HG03354 (cell line): Measurements from ENCODE around the gene FBXO24.
A peak's percentile ranks its signal among the peaks of the same experiment; 100 is the strongest.

Source experiments
- ATAC-seq: cut with Tn5 transposase; IDR thresholded peaks from one replicate; pipeline ENCODE4 v1.9.1; 2021; ENCODE audit warnings: mild to moderate bottlenecking; ENCODE audit not compliant: unreplicated experiment, poor library complexity, severe bottlenecking

Gene FBXO24

GRCh38 chr7:100612730-100613390 lies 26.7 kb downstream of the FBXO24 start:
- ATAC-seq: no peak

DNA sequence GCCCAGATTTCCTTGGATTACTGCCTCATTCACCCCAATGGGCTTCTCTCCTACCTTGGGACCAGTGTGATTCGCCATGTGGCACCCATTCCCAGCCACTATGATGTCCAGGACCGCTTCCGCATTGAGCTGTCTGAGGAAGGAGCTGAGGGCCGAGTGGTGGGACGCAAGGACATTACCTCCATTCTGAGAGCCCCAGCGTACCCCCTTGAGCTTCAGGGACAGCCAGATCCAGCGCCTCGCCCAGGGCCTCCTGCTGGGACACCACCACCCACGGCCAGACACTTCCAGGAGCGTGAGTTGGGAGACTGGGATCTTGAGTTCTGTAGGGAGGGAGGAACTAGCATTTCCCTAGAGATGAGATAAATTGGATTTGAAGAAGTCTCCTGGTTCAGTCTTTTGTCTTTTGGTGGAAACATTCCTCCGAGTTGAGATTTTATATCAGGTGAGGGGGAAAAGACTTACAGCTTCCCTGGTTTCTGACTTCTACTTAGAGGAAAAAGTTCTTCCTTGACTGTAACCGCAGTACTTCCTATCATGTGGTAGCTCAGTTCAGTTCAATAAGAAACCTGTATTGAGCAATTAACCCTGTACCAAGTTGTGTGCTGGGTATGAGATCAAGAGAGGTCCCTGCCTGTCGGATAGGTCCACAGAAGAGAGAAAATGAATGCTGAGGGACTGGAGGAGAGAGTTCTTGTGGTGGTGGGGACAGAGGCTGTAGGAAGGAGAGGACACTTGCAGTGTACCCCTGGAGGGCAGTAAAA lies 27.5 kb downstream of the FBXO24 start:
- ATAC-seq: no peak

- no peak for ATAC-seq
Observed at GRCh38 chr7:100614308-100614861, 28.3 kb downstream of the FBXO24 start.

- ATAC-seq: no peak
Observed at GRCh38 chr7:100620239-100620638, 34.1 kb downstream of the FBXO24 start.

DNA sequence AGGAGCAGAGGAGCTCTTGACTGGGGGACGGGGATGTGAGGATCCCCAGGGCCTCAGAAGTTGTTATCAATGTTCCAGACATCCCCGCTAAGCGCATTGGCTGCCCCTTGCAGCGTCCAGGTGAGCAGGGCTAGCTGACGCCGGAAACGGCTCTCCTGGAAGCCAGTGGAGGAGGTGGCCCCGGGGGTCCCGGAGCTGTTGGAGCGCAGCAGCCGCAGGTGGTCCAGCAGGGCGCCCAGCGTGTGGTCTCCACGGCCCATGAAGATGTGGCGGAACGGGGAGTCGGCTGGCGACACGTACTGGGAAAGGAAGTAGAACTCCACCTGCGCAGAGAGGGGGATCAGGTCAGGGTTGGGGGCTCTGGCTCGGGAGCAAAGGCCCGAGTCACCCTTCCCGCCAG lies 34.7 kb downstream of the FBXO24 start:
- no peak for ATAC-seq

GRCh38 chr7:100621554-100621953 lies 35.4 kb downstream of the FBXO24 start:
- no peak for ATAC-seq

GRCh38 chr7:100623951-100624824 lies 38.1 kb downstream of the FBXO24 start:
- ATAC-seq: no peak

DNA sequence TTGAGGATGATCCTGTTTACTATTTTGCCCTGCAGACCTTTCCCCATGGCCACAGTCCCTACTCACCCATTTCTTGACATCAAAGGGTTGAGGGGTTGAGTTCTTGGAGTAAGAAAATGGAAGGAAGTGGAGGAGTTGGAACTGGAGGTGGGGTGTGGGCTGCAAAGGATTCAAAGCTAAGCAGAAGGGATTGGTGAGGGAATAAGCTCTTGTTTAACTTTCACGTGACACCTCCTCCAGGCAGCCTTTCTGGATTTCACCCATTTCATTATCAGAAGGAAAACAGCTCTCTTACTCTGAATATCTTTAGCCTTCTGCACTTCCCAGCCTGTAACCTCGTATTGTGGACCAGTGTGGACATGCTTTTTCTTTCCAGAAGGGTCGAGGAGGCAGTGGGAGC lies 39.9 kb downstream of the FBXO24 start:
- no peak for ATAC-seq

DNA sequence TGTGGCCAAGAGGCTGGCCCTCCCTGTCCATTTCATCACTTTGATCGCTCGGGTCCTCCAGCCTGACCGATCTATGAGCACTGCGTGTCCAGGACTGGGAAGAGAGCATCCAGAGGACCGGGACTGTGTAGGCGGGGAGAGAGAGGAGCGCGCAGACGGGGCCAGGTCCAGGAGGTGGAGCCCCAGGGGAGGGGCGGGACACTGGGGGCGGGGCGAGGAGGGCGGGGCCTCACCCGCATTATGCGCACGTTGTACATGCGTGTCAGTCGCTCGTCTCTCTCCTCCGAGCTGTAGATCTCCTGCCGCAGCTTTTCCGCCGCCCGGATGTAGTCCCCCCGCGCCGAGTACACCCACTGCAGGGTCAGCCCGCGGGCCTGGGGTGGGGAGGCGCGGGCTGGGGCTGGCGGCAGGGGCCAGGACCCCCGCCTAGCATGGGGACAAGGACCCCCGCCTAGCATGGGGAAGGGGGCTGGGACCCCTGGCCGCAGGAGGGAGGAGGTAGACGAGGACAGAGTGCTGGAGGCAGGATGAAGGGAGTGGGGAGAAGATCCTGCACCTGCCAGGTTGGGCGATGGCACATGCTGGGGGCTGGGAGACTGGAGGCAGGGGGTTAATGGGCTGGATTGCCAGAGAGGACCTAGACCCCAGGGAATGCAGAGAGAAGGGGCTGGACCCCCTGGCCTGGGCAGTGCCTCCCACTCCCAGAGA lies 40.6 kb downstream of the FBXO24 start:
- peak; percentile 88 for ATAC-seq

- ATAC-seq: no peak
Observed at GRCh38 chr7:100627238-100627549, 41.1 kb downstream of the FBXO24 start.

- no peak for ATAC-seq
Observed at GRCh38 chr7:100629117-100629716, 43.1 kb downstream of the FBXO24 start.

GRCh38 chr7:100630066-100630465 lies 43.9 kb downstream of the FBXO24 start:
- ATAC-seq: no peak

- no peak for ATAC-seq
Observed at GRCh38 chr7:100632951-100633717, 47.0 kb downstream of the FBXO24 start.

DNA sequence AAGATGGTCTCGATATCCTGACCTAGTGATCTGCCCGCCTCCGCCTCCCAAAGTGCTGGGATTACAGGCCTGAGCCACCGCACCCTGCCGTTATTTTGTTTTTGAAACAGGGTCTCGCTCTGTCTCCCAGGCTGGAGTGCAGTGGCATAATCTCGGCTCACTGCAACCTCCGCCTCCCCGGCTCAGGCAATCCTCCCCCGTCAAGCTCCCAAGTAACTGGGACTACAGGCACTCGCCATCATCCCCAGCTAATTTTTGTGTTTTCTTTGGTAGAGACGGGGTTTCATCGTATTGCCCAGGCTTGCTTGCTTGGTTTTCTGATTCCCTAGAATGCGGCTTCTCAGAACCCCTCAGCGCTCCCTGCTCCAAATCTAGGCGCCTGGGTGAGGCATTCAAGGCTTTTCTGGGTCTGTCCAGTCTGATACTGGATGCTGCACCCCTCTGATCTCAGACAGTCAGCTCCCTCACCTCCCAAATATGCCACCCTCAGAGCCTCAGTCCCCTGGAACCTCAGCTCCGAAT lies 53.9 kb downstream of the FBXO24 start:
- ATAC-seq: no peak

GRCh38 chr7:100640517-100641440 lies 54.7 kb downstream of the FBXO24 start:
- no peak for ATAC-seq

DNA sequence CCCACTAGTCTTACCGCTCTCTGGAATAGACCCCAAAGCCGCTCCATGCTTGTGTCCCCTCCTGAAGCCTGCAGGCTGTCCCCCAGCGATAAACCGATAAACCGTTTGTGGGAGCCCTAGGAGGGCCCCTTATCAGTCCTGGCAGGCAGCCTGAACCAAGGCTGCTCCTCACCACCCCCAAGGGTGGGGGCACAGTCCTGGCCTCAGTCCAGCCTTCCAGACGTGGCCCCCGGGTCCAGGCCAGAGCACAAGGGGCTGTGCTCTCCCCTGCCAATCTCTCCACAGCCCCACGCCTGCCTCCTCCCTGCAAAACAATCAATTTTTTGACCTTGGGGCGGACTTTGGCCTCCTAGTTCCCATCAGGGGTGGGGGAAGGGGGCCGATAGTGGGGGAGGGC lies 55.3 kb downstream of the FBXO24 start, which contains the start of gene TFR2:
Gene TFR2 (minus strand): TSS at position 90 of the 397 bp plus-strand sequence. CDS start 43 bp downstream, at position 47.
- ATAC-seq: no peak

DNA sequence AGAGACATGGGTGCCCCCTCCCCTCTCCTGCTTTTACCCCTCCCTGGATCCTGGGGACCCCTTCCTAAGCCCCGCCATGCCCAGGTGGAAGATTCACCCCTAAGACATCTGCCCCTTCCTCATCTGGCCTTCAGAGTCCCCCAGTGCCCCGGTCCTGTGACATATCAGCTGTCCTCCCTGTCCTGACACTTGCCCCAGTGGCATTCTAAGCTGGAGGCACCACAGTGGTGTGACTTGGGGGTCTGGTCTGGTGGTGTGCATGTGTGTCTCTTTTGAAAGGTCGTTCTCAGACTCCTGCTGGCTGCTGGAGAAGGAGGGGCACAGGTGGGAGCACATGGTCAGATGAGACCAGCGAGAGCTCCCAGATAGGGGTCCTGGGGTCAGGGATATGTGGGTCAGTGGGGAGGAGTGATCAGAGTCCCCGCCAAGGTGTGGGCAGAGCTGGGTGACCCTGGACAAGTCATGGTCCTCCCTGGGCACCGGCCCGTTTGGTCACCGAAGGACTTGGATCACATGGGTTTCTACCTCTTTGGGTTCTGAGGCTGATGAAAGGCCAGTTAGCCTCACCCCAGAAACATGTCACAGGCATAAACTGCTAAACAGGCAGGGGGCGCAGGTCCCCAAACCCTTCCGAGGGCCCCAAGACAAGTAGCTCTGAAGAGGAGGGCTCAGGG lies 55.9 kb downstream of the FBXO24 start:
- ATAC-seq: no peak
